Posterior vena cava (tissue), 2 donors: ENCODE data around the gene KCNQ1. TPM values are rescaled to one million over a fixed set of nuclear protein-coding genes. Genes with fewer than 3 reads are reported as not detected.
A peak's percentile ranks its signal among the peaks of the same experiment; 100 is the strongest.

Experiments
- DNase-seq: peaks from one replicate; pipeline ENCODE4 v3.0.0-alpha.2; 2020; ENCODE audit warnings: low spot score
- intact Hi-C, 2 donors: fragments of 100-400 bp; cut with DNase I; formaldehyde crosslinking; loops; one replicate each; pipeline versions ENCODE4 v1.14.1 to v1.14.2; 2022 to 2023
- total RNA-seq, 2 donors: library from RNA; stranded (reverse); fragmentation: NEBNext Ultra II Directional; extraction: Animal tissue kit (Norgen Biotek cat#: 25700); gene quantifications; one replicate each; pipeline ENCODE4 v1.2.1, GENCODE V29; 2021
- donor health status: DM: yes; HTN: yes; CAD: no.
- donor health status: DM: yes; HTN: yes; CAD: no.

Gene KCNQ1
- total RNA-seq, 2 donors from 2014 or later: 4.7 to 7.2 TPM

GRCh38 chr11:2450321-2451041 is 5.7 kb downstream of the KCNQ1 start:
- peak; percentile 82 for DNase-seq
- intact Hi-C loops: no loop called here

GRCh38 chr11:2451336-2451735 is 6.5 kb downstream of the KCNQ1 start:
- DNase-seq: peak; percentile 70
- intact Hi-C loops: no loop called here

- DNase-seq: peak; percentile 72
- intact Hi-C loops: no loop called here
Measured at GRCh38 chr11:2451916-2452315, 7.1 kb downstream of the KCNQ1 start.

GRCh38 chr11:2452321-2453012 is 7.7 kb downstream of the KCNQ1 start:
- intact Hi-C loops: no loop called here
- DNase-seq: peak; percentile 60

- intact Hi-C loops: no loop called here
- DNase-seq: peak; percentile 53
Measured at GRCh38 chr11:2453436-2453835, 8.6 kb downstream of the KCNQ1 start.

- DNase-seq: peak; percentile 74
Measured at GRCh38 chr11:2458321-2458720, 13.5 kb downstream of the KCNQ1 start.

GRCh38 chr11:2459016-2459725 is 14.4 kb downstream of the KCNQ1 start:
- intact Hi-C loops: no loop called here
- peak; percentile 69 for DNase-seq

More at GRCh38 chr11:2458321-2458720, 13.5 kb downstream of the KCNQ1 start:
- intact Hi-C loops: no loop called here

- intact Hi-C loops: no loop called here
- DNase-seq: peak; percentile 73
Measured at GRCh38 chr11:2459796-2460531, 15.2 kb downstream of the KCNQ1 start.

GRCh38 chr11:2460540-2461252 is 15.9 kb downstream of the KCNQ1 start:
- DNase-seq: peak; percentile 66
- intact Hi-C loops: no loop called here

GRCh38 chr11:2461253-2461955 is 16.6 kb downstream of the KCNQ1 start:
- DNase-seq: peak; percentile 63
- intact Hi-C loops: no loop called here

GRCh38 chr11:2461956-2462542 is 17.2 kb downstream of the KCNQ1 start:
- DNase-seq: peak; percentile 77
- intact Hi-C loops: no loop called here

- no peak for DNase-seq
- intact Hi-C loops: no loop called here
Measured at GRCh38 chr11:2462543-2462985, 17.8 kb downstream of the KCNQ1 start.

- DNase-seq: peak; percentile 83
- intact Hi-C loops: no loop called here
Measured at GRCh38 chr11:2462986-2463765, 18.4 kb downstream of the KCNQ1 start.

- peak; percentile 58 for DNase-seq
- intact Hi-C loops: no loop called here
Measured at GRCh38 chr11:2463766-2464277, 19.0 kb downstream of the KCNQ1 start.

GRCh38 chr11:2464451-2465165 is 19.8 kb downstream of the KCNQ1 start:
- intact Hi-C loops: no loop called here
- DNase-seq: peak; percentile 26
